ENCODE data around the gene NOM1.
A peak's percentile ranks its signal among the peaks of the same experiment; 100 is the strongest.

NOM1 gene

DNA sequence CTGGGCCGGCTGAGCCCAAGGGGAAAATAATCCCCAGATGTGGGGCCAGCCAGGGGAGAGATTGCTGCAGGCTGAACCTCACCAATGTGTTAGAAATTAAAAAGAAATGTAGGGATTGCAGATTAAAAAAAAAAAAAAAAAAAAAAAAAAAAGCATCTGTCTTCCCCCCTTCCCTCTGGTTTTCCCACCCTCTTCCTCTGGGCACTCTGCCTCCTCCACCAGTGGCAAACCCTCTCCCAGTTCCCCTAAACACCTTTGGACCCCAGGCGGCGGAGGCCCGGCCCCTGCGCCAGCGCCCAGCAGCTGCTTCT is 53.9 kb downstream of the NOM1 start:
- no peak for DNase-seq

DNA sequence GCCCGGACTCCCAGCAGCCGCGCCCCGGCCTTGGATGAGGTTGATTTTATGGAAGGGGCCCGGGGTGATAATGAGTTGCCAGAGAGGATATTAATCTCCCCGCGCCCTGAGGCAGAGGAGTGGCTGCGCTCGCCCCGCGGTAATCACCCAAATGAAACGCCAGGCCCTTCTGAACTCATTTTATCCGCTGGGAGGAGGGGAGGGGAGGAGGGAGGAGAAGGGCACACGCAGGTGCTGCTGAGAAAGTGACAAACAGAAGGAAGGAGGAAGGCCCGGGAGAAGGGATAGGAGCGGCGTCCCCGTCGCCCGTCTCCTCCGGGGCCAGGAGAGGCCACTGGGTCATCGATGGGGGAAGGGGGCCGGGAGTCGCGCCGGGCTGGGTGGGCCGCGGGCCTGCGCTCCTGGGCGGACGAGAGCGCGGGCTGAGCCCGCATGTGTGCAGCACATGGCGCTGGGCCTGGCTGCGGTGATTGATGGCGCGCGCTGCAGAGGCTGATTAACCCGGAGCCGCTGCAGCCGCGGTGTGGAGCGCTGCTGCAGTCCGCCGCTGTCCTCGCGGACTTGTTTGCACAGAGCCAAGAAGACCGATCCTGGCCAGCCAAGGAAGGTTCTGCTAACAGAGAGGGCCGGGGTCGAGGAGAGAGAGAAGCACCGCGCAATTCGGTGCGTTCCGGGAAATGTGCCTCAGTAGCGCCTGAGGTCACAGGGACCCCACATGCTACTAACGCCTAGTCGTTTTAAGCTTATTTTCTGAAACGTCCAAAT is 54.4 kb downstream of the NOM1 start:
- DNase-seq = no peak

- DNase-seq = no peak
These were observed 55.3 kb downstream of the NOM1 start for GRCh38 chr7:157004521-157005455.

GRCh38 chr7:157005456-157006204 is 56.1 kb downstream of the NOM1 start:
- no peak for DNase-seq

- no peak for DNase-seq
These were observed 56.8 kb downstream of the NOM1 start for GRCh38 chr7:157006205-157006747.

DNA sequence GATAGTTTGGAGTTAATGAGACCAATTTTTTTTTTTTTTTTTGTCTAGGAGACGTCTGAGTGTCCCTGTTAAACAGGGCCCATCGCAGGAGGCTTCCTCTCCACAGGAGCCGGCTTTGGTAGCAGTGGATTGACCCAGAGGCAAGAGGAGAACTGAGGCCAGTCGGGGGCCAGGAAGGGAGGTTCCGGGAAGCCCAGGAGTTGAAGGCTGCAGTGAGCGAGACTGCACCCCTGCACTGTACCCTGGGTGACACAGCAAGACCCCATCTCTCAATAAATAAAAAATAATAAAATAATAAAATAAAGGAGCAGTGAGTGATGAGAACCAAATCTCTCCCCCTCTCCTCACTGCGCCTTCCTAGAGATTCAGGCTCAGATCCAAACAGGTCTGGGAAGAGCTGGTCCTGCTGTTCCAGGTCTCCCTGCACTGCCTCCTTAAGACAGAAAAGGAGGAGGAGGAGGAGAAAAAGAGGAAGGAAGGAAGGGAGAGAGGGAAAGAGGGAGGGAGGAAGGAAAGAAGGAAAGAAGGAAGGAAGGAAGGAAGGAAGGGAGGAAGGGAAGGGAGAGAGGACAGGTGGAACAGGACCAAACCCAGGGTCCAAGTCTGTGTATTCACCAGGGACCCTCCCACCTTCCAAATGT is 57.4 kb downstream of the NOM1 start:
- no peak for DNase-seq

- DNase-seq = no peak
These were observed 58.1 kb downstream of the NOM1 start for GRCh38 chr7:157007470-157008066.

- DNase-seq = no peak
These were observed 59.0 kb downstream of the NOM1 start for GRCh38 chr7:157008206-157009169.

- no peak for DNase-seq
These were observed 59.8 kb downstream of the NOM1 start for GRCh38 chr7:157009170-157009777.

DNA sequence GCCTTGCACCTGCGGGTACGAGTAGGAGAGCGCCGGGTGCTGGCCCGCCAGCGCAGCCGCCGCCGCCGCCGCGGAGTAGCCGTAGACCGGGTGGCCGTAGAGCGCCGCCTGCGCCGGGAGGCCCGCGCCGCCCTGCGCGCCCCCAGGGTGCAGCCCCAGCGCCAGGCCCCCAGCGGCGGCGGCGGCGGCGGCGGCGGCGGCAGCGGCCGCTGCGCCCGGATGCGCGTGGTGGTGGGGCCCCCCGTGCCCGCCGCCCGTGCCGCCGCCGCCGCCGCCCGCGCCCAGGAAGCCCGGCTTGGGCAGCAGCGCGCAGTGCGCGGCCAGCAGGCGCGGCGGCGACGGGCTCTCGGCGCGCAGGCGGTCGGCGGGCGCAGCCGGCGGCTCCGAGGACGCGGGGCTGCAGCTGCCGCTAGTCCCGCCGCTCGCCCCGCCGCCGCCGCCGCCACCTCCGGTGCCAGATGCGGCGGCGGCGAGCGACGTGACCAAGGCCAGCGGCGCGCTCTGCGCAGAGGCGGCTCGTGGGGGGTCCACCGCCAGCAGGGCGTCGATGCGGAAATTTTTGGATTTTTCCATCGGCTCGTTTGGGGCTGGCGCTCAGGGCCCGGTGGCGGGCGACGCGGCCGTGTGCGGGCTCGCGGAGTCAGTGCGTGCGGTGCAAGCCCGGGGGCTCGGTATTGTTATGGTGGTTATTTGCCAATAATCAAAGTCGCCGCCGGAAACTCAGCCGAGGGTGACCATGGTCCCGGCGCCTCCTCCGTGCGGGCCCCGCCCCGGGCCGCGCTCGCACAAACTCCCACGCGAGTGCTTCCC is 60.5 kb downstream of the NOM1 start:
- no peak for DNase-seq

GRCh38 chr7:157010588-157011332 is 61.2 kb downstream of the NOM1 start, which contains the start of gene MNX1:
Gene MNX1, minus strand, starts transcription at chr7:157010663. Its CDS starts 313 bp downstream, at chr7:157010350.
- DNase-seq = peak in 1 of 56 donors; percentile 12

DNA sequence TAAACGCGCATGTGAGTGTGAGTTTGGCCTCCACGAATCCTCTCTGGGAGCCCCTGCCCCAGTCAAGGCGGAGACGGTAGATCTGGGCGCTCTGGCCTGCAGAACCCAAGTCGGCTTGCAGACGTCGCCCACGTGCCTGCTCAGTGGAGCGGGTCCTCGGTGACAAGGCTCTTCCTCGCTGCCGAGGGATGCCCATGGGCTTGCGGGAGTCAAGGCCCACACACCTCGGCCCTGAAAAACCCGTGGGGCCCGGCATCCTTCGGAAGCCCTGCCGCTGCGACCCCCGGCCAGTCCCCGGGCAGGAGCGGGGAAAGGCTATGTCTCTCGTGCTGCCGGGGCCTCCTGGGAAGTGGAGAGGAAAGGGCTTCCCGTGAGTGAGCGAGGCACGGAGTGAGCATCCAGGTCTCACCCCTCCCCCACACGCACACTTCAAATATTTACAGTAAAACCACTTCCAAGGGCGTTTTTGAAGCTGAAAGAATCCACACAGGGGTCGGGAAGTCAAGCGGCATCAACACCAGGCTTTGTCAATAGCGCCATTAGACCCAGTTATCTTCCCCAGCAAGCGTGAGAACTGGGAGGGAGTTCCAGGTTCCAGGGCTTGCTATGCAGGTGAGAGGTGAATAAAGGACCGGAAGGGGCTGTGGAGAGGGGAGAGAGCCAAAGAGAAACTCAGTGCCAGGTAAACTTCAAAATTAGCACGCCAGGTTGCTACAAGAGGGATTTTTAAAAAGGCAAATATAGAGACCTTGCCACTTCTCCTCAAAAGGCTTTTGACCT is 62.0 kb downstream of the NOM1 start:
- DNase-seq = no peak

DNA sequence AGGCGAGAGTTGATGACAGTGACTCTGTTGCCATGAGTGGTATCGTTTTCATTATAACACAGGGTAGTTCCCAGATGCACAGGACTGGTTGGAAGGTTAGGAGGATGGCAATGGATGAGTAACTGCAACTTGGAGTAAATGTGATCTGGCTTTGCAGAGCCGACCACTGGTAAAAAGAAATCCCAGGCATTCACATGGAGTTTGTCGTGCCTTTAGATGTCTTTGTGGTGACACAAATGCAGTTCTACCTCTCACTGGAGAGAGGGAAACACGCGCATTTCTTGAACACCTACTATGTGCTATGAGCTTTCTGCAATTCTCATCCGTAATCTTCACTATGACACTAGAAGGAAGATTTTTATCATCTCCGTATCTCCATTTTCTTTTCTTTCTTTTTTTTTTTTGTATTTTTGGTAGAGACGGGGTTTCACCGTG is 62.6 kb downstream of the NOM1 start:
- no peak for DNase-seq

DNA sequence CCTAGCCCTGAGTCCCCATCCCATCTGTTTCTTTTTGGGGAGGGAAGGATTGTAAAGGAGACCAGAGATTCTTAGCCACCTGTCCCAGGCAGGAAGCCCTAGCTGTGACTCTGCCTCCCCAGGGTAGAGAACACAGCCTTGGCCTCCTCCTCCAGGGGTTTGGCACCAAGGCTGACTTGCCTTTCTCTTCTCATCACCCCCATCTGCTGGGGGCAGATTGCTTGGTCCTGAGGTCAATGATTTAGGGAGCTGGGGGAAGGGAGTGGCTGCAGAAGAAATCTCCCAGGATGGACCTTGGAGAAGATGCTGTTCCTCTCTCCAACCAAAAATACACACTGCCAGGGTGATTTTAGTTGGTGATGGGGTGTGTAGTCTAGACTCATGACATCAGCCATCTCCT is 63.6 kb downstream of the NOM1 start:
- no peak for DNase-seq

DNA sequence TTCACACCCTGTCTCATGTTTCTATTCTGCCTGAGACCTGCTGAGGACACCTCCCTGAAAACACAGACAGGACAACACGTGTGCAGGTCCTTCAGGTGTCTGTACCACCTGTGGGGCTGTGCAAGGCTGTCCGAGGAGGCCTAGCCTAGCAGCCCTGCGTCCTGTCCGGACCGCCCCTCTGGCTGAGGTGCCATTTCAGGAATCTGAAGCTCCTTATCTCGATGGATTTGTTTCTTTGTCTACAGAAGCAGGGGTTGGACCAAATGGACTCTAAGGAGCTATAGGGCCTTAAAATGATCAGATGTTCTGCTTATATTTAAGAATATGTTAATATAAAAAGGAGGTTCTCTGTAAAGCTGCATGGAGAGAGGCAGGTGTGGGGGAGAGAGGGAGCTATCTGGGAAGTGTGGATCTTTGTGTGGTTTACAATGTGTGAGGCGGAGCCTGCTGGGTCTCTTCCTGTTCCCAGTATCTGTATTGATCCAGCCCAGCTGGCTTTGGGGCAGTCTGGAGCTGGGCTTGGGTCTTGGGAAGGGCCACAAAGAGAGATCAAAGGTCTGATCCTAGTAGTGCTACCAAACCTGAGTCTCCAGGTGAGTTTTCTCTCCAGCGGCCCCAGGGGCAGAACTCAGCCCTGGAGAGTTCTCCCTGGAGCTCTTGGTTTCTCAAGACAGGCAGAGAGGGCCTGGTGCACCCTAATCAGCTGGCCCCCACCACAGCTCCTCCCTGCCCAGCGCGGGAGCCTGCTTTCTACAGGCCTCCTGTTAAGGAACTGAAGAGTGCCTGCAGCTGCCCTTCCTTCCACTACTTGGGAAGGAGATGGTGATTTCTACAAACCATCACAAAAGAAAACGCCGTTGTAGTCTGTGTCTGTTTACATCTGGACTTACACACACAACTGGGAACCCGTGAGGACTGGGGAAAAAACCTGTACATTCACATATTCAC is 64.4 kb downstream of the NOM1 start:
- DNase-seq = no peak
